PC-3 (cell line): ENCODE data around the gene LGI1. TPM values are rescaled to one million over a fixed set of nuclear protein-coding genes. Genes with fewer than 3 reads are reported as not detected.

ENCODE experiments used
- ATAC-seq: fragments of 200-7000 bp; cut with Tn5 transposase; 2 replicates; pipeline ENCODE4 v1.9.1; 2020; ENCODE audit warnings: mild to moderate bottlenecking, moderate library complexity
- BruUV-seq: library from RNA; stranded (reverse); fragments of 400-500 nt; replicated peaks from 2 replicates; lab custom pipeline; 2021; lab: Mats Ljungman, UMichigan
- CTCF ChIA-PET: fragments of 300-600 bp; sonication (Branson Sonifier 250); formaldehyde crosslinking; loops from one replicate; lab custom pipeline; 2022; ENCODE audit warnings: antibody characterized with exemption; lab: Charles Lee
- POLR2A ChIA-PET: fragments of 300-600 bp; sonication (Branson Sonifier 250); formaldehyde crosslinking; loops from one replicate; lab custom pipeline; 2022; ENCODE audit warnings: antibody characterized with exemption; ENCODE audit not compliant: unreplicated experiment; lab: Charles Lee
- DNase-seq: peaks from one replicate; pipeline ENCODE4 v3.0.0-alpha.2; 2015
- H2AFZ ChIP-seq: fragments of 300-600 bp; sonication (generic); 2 replicates; pipeline ENCODE4 v1.6.0; 2016; ENCODE audit warnings: antibody characterized with exemption, low read length
- H3F3A ChIP-seq: fragments of 300-600 bp; sonication (generic); one replicate; pipeline ENCODE4 v1.6.0; 2017; ENCODE audit warnings: antibody characterized with exemption, low read length, control low read depth, mild to moderate bottlenecking; ENCODE audit not compliant: unreplicated experiment
- H3K27ac ChIP-seq: fragments of 300-600 bp; sonication (generic); 2 replicates; pipeline ENCODE4 v1.5.1; 2016; ENCODE audit warnings: mild to moderate bottlenecking, low read length
- H3K27me3 ChIP-seq: fragments of 300-600 bp; sonication (generic); 2 replicates; pipeline ENCODE4 v1.6.1; 2016; ENCODE audit warnings: low read length, mixed read lengths
- H3K36me3 ChIP-seq: fragments of 300-600 bp; sonication (generic); 2 replicates; pipeline ENCODE4 v1.6.1; 2016; ENCODE audit warnings: low read depth, mixed run types, low read length, mixed read lengths
- H3K4me1 ChIP-seq: fragments of 300-600 bp; sonication (generic); 2 replicates; pipeline ENCODE4 v1.5.1; 2016; ENCODE audit warnings: low read length; ENCODE audit not compliant: insufficient read depth
- H3K4me2 ChIP-seq: fragments of 300-600 bp; sonication (generic); 2 replicates; pipeline ENCODE4 v1.6.0; 2016; ENCODE audit warnings: low read length
- H3K4me3 ChIP-seq: fragments of 300-600 bp; sonication (generic); 2 replicates; pipeline ENCODE4 v1.5.1; 2016; ENCODE audit warnings: mild to moderate bottlenecking, low read length, mixed read lengths
- H3K79me2 ChIP-seq: fragments of 300-600 bp; sonication (generic); 2 replicates; pipeline ENCODE4 v1.6.1; 2017; ENCODE audit warnings: low read length, mixed read lengths
- H3K9ac ChIP-seq: fragments of 300-600 bp; sonication (generic); 2 replicates; pipeline ENCODE4 v1.6.0; 2016; ENCODE audit warnings: mild to moderate bottlenecking, low read length
- H3K9me2 ChIP-seq: fragments of 300-600 bp; sonication (generic); replicated peaks from 2 replicates; pipeline ENCODE4 v1.6.1; 2016; ENCODE audit warnings: mixed run types, low read length, mixed read lengths
- H3K9me3 ChIP-seq: fragments of 300-600 bp; sonication (generic); 2 replicates; pipeline ENCODE4 v1.6.1; 2016; ENCODE audit warnings: low read length, mixed read lengths
- H4K20me1 ChIP-seq: fragments of 300-600 bp; sonication (generic); 2 replicates; pipeline ENCODE4 v1.6.1; 2016; ENCODE audit warnings: low read length, mixed read lengths
- EZH2 ChIP-seq: fragments of 300-600 bp; sonication (generic); IDR thresholded peaks from one replicate; pipeline ENCODE4 v1.6.1; 2017; ENCODE audit warnings: antibody characterized with exemption, mild to moderate bottlenecking, low read length; ENCODE audit not compliant: unreplicated experiment
- EZH2phosphoT487 ChIP-seq: fragments of 300-600 bp; sonication (generic); IDR thresholded peaks from 2 replicates; pipeline ENCODE4 v1.6.1; 2018; ENCODE audit warnings: mild to moderate bottlenecking, antibody characterized with exemption, low read length, borderline replicate concordance
- intact Hi-C: fragments of 100-400 bp; cut with micrococcal nuclease; formaldehyde crosslinking; loops from 2 replicates; pipeline ENCODE4 v1.9.0; 2023
- total RNA-seq: library from RNA; depleted of rRNA; stranded (reverse); fragments of >200 nt; gene quantifications from 2 replicates; pipeline ENCODE4 v1.2.3, GENCODE V29; 2014
- TF ChIP-seq, protein P1 (sequence below): fragments of 300-600 bp; sonication (generic); conservative IDR thresholded peaks from 2 replicates; pipeline ENCODE4 v1.5.1; 2017; ENCODE audit warnings: antibody characterized with exemption, low read depth, mild to moderate bottlenecking, low read length

LGI1 gene
- total RNA-seq, 1 experiment from 2014 or later, result not detected

DNA sequence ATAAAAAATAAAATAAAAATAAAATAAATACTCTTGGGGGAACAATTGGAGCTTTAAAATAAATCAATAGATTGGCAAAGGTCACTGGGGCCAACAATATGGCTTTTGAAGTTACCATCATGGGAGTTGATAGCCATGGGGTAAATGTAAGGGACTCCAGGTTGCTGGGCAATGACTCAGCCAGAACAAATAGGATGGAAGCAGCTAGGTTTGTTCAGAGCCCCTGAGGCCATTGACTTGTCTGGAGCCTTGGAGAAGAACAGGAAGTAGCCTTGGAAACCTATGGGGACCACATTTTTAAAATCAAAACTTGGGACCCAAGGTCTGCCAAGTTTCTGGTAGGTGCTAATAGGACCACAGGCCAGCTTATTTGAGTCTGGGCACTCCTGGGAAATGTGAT lies 35.2 kb upstream of the LGI1 start:
- H3K79me2 ChIP-seq, result no peaks in the 10 kb centered on the region
- no peak overlapping the region for H3K4me3 ChIP-seq
- no peaks in the 10 kb centered on the region; the same call in 1 of the 2 replicates for H3K27me3 ChIP-seq
- H2AFZ ChIP-seq, result no peak overlapping the region
- intact Hi-C loops, result no loop called here
- H3K9me3 ChIP-seq, result no peaks in the 10 kb centered on the region
- no peak overlapping the region for H3K9ac ChIP-seq
- CTCF ChIA-PET, result no interaction called here
- BruUV-seq, result no TSS peak
- H3K4me2 ChIP-seq, result no peak overlapping the region
- POLR2A ChIA-PET, result no interaction called here
- DNase-seq, result peak; percentile 70
- H3K27ac ChIP-seq, result no peak overlapping the region
- peaks cover 5% of the 10 kb centered on the region; the same call in 1 of the 2 replicates for H3K4me1 ChIP-seq
- no peak for TF ChIP-seq EZH2
- TF ChIP-seq EZH2phosphoT487, result no peak
- TF ChIP-seq, protein P1, sequence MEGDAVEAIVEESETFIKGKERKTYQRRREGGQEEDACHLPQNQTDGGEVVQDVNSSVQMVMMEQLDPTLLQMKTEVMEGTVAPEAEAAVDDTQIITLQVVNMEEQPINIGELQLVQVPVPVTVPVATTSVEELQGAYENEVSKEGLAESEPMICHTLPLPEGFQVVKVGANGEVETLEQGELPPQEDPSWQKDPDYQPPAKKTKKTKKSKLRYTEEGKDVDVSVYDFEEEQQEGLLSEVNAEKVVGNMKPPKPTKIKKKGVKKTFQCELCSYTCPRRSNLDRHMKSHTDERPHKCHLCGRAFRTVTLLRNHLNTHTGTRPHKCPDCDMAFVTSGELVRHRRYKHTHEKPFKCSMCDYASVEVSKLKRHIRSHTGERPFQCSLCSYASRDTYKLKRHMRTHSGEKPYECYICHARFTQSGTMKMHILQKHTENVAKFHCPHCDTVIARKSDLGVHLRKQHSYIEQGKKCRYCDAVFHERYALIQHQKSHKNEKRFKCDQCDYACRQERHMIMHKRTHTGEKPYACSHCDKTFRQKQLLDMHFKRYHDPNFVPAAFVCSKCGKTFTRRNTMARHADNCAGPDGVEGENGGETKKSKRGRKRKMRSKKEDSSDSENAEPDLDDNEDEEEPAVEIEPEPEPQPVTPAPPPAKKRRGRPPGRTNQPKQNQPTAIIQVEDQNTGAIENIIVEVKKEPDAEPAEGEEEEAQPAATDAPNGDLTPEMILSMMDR, result no peak
- H3K9me2 ChIP-seq, result no peaks in the 10 kb centered on the region
- H3K36me3 ChIP-seq, result no peaks in the 10 kb centered on the region
- H3F3A ChIP-seq, result no peaks in the 10 kb centered on the region
- peak; percentile 59 for ATAC-seq
- H4K20me1 ChIP-seq, result no peaks in the 10 kb centered on the region

DNA sequence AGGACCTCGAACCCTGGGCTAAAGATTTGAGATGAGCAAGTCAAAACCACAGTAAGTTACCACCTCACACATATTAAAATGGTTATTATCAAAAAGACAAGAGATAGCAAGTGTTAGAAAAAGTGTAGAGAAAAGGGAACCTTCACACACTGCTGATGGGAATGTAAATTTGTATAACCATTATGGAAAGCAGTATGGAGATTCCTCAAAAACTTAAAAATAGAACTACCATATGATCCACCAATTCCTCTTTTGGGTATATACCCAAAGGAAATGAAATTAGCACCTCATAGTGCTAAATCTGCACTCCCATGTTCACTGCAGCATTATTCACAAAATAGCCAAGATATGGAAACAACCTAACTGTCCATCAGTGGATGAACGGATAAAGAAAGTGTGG lies 34.6 kb upstream of the LGI1 start:
- no peak overlapping the region for H3K4me3 ChIP-seq
- H3K36me3 ChIP-seq, result no peaks in the 10 kb centered on the region
- no peak for ATAC-seq
- H2AFZ ChIP-seq, result no peak overlapping the region
- no peaks in the 10 kb centered on the region; the same call in 1 of the 2 replicates for H3K27me3 ChIP-seq
- POLR2A ChIA-PET, result no interaction called here
- H3F3A ChIP-seq, result no peaks in the 10 kb centered on the region
- H3K4me1 ChIP-seq, result peaks cover 5% of the 10 kb centered on the region; the same call in 1 of the 2 replicates
- CTCF ChIA-PET, result no interaction called here
- no peak overlapping the region for H3K27ac ChIP-seq
- H4K20me1 ChIP-seq, result no peaks in the 10 kb centered on the region
- TF ChIP-seq EZH2 (no peak), EZH2phosphoT487 (no peak)
- TF ChIP-seq, protein P1, result no peak
- intact Hi-C loops, result no loop called here
- BruUV-seq, result no TSS peak
- H3K9me3 ChIP-seq, result no peaks in the 10 kb centered on the region
- no peaks in the 10 kb centered on the region for H3K9me2 ChIP-seq
- H3K9ac ChIP-seq, result no peak overlapping the region
- no peaks in the 10 kb centered on the region for H3K79me2 ChIP-seq
- H3K4me2 ChIP-seq, result no peak overlapping the region
- DNase-seq, result no peak

DNA sequence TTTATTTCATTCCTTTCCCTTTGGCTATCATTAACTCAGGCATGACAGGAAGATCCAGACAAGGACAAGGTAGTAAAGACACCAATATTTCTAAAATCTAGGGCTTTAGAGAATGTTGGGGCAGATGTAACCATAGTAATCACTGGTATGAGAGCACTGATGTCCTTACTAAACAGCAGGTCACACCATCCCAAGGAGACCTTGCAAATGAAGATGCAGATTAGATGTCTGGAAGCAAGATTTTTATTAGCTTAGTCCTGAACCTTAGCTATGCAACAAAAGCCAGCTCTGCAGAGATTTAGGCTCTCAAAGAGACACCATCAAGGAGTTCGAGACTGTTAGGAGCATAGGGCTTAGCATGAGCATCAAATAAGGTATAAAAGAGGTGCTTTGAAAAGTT lies 31.7 kb upstream of the LGI1 start:
- no peaks in the 10 kb centered on the region for H3K9me2 ChIP-seq
- no peak for DNase-seq

More for the DNA sequence above, 31.7 kb upstream of the LGI1 start:
- Histone ChIP-seq H3K4me1 (peaks cover 5% of the 10 kb centered on the region; the same call in 1 of the 2 replicates), H3K36me3 (no peaks in the 10 kb centered on the region), H3K4me2 (no peak overlapping the region), H3F3A (no peaks in the 10 kb centered on the region), H4K20me1 (no peaks in the 10 kb centered on the region), H3K27me3 (no peaks in the 10 kb centered on the region; the same call in 1 of the 2 replicates), H3K9ac (no peak overlapping the region), H3K4me3 (no peak overlapping the region), H2AFZ (no peak overlapping the region), H3K9me3 (no peaks in the 10 kb centered on the region), H3K79me2 (no peaks in the 10 kb centered on the region), H3K27ac (no peak overlapping the region)
- POLR2A ChIA-PET, result no interaction called here
- CTCF ChIA-PET, result no interaction called here
- TF ChIP-seq EZH2, result no peak
- no peak for TF ChIP-seq EZH2phosphoT487
- TF ChIP-seq, protein P1, result no peak
- intact Hi-C loops, result no loop called here
- no peak for ATAC-seq
- no TSS peak for BruUV-seq
